Thyroid gland (tissue), 4 donors: ENCODE results near the gene BAG3. TPM values are rescaled to one million over a fixed set of nuclear protein-coding genes. Genes with fewer than 3 reads are reported as not detected.
A peak's percentile ranks its signal among the peaks of the same experiment; 100 is the strongest.

Source experiments
- DNase-seq, 2 donors: peaks; one replicate each; pipeline ENCODE4 v3.0.0-alpha.2; 2019
- H3K27ac ChIP-seq, 3 donors: fragments of 200-600 bp; sonication (generic); 1 replicate in 2 of 3; 2 replicates in 1 of 3; pipeline ENCODE4 v1.5.1; 2016 to 2019; ENCODE audit warnings: mild to moderate bottlenecking in 1 of 3, moderate library complexity in 1 of 3
- H3K27me3 ChIP-seq: fragments of 200-600 bp; sonication (generic); one replicate; pipeline ENCODE4 v1.5.1; 2019
- H3K36me3 ChIP-seq, 2 donors: fragments of 200-600 bp; sonication (generic); one replicate each; pipeline ENCODE4 v1.5.1; 2016 to 2019
- H3K4me1 ChIP-seq, 2 donors: fragments of 200-600 bp; sonication (generic); one replicate each; pipeline ENCODE4 v1.5.1; 2017 to 2019
- H3K4me3 ChIP-seq, 3 donors: fragments of 200-600 bp; sonication (generic); replicated peaks in 1 of 3; 1 replicate in 2 of 3; 2 replicates in 1 of 3; pipeline ENCODE4 v1.5.1; 2016; ENCODE audit warnings: mild to moderate bottlenecking in 1 of 3
- H3K9me3 ChIP-seq: fragments of 200-600 bp; sonication (generic); one replicate; pipeline ENCODE4 v1.5.1; 2017
- CTCF ChIP-seq, 6 experiments: fragments of 200-600 bp in 3 of 6; fragments of 450-650 bp in 3 of 6; sonication (generic) in 3 of 6; IDR thresholded peaks; one replicate each; pipeline ENCODE4 v1.5.1; 2016 to 2019; ENCODE audit warnings: antibody characterized with exemption in 6 of 6, mild to moderate bottlenecking in 2 of 6, inconsistent platforms in 1 of 6, moderate library complexity in 1 of 6
- POLR2A ChIP-seq, 2 donors: fragments of 450-650 bp; IDR thresholded peaks; one replicate each; pipeline ENCODE4 v1.6.1; 2017; ENCODE audit warnings: antibody characterized with exemption in 2 of 2, mild to moderate bottlenecking in 2 of 2, moderate library complexity in 1 of 2
- WGBS, 2 donors: methylation state at CpG; one replicate each; pipeline ENCODE4 v1.1.5; 2017; 5-methylcytosine and 5-hydroxymethylcytosine counted together
- intact Hi-C: fragments of 100-400 bp; cut with DNase I; formaldehyde crosslinking; loops from one replicate; pipeline ENCODE4 v1.15.1; 2023
- total RNA-seq, 4 donors: library from RNA; depleted of rRNA; stranded (reverse); fragments of >200 nt; gene quantifications; one replicate each; pipeline ENCODE4 v1.2.3, GENCODE V29; 2016

Gene BAG3
- total RNA-seq, 4 donors from 2014 or later = 26.6 to 46.6 (median 38.0) TPM

- no peak for DNase-seq
- no peaks in the 10 kb centered on the region for H3K36me3 ChIP-seq
- WGBS, 2 donors = 59 to 62% methylated on average over 7 of the region's 7 CpGs
- no peak overlapping the region for H3K4me3 ChIP-seq
- no peaks in the 10 kb centered on the region for H3K27me3 ChIP-seq
- H3K9me3 ChIP-seq = no peaks in the 10 kb centered on the region
- intact Hi-C loops = no loop called here
- H3K4me1 ChIP-seq = no peaks in the 10 kb centered on the region
- no peak overlapping the region for H3K27ac ChIP-seq
- TF ChIP-seq CTCF (IDR thresholded peaks at IDR 0.05) (no peak), POLR2A (IDR thresholded peaks at IDR 0.05) (no peak)
Observed at GRCh38 chr10:119713744-119714483, 62.7 kb downstream of the BAG3 start.

GRCh38 chr10:119714484-119714816 is 63.3 kb downstream of the BAG3 start:
- intact Hi-C loops = no loop called here
- Histone ChIP-seq H3K36me3 (no peaks in the 10 kb centered on the region), H3K4me3 (no peak overlapping the region), H3K9me3 (no peaks in the 10 kb centered on the region), H3K4me1 (no peaks in the 10 kb centered on the region), H3K27me3 (no peaks in the 10 kb centered on the region), H3K27ac (no peak overlapping the region)
- no peak for DNase-seq
- TF ChIP-seq CTCF (IDR thresholded peaks at IDR 0.05) = no peak
- no peak for TF ChIP-seq POLR2A (IDR thresholded peaks at IDR 0.05)
- WGBS, 2 donors = 80 to 81% methylated on average over 2 of the region's 2 CpGs

GRCh38 chr10:119715628-119716505 is 64.7 kb downstream of the BAG3 start:
- Histone ChIP-seq H3K27me3 (no peaks in the 10 kb centered on the region), H3K4me1 (no peaks in the 10 kb centered on the region), H3K4me3 (no peak overlapping the region), H3K36me3 (no peaks in the 10 kb centered on the region), H3K9me3 (no peaks in the 10 kb centered on the region), H3K27ac (peak overlapping the region in 1 of 3 donors; percentile 31)
- TF ChIP-seq POLR2A (IDR thresholded peaks at IDR 0.05) (no peak), CTCF (IDR thresholded peaks at IDR 0.05) (no peak)
- DNase-seq = peak; percentile 35 to 50
- intact Hi-C loops = no loop called here
- WGBS, 2 donors = 47 to 60% methylated on average over 8 of the region's 8 CpGs

GRCh38 chr10:119723161-119723560 is 72.0 kb downstream of the BAG3 start:
- no peak for TF ChIP-seq CTCF (IDR thresholded peaks at IDR 0.05)
- H3K4me3 ChIP-seq = no peak overlapping the region
- no peaks in the 10 kb centered on the region for H3K36me3 ChIP-seq
- peaks cover 18 to 21% of the 10 kb centered on the region in 2 donors for H3K4me1 ChIP-seq
- intact Hi-C loops = no loop called here
- H3K9me3 ChIP-seq = no peaks in the 10 kb centered on the region
- no peaks in the 10 kb centered on the region for H3K27me3 ChIP-seq
- DNase-seq = no peak
- H3K27ac ChIP-seq = no peak overlapping the region
- WGBS, 2 donors = 87 to 88% methylated on average over 2 of the region's 2 CpGs

- Histone ChIP-seq H3K4me1 (peaks cover 18 to 21% of the 10 kb centered on the region in 2 donors), H3K27ac (peak overlapping the region in 2 of 3 donors; percentile 38 to 96), H3K36me3 (no peaks in the 10 kb centered on the region), H3K4me3 (no peak overlapping the region), H3K9me3 (no peaks in the 10 kb centered on the region), H3K27me3 (no peaks in the 10 kb centered on the region)
- intact Hi-C loops = no loop called here
- 91 to 92% methylated on average over 3 of the region's 3 CpGs for WGBS, 2 donors
- TF ChIP-seq CTCF (IDR thresholded peaks at IDR 0.05) = no peak
- no peak for TF ChIP-seq POLR2A (IDR thresholded peaks at IDR 0.05)
- no peak for DNase-seq
Observed at GRCh38 chr10:119723624-119724023, 72.4 kb downstream of the BAG3 start.
